Uterus (tissue), 4 donors: ENCODE data around the gene MYBPC2. TPM values are rescaled to one million over a fixed set of nuclear protein-coding genes. Genes with fewer than 3 reads are reported as not detected.

Source experiments
- DNase-seq, 2 donors: peaks; one replicate each; pipeline ENCODE4 v3.0.0-alpha.2; 2019 to 2020
- H3K27ac ChIP-seq, 2 donors: fragments of 200-600 bp; sonication (generic); 1 replicate in 1 of 2; 2 replicates in 1 of 2; pipeline ENCODE4 v1.5.1; 2016 to 2018
- H3K27me3 ChIP-seq, 2 donors: fragments of 200-600 bp; sonication (generic); one replicate each; pipeline ENCODE4 v1.5.1; 2018 to 2019; ENCODE audit warnings: control low read depth in 1 of 2
- H3K36me3 ChIP-seq, 2 donors: fragments of 200-600 bp; sonication (generic); one replicate each; pipeline ENCODE4 v1.5.1; 2019; ENCODE audit warnings: control low read depth in 1 of 2
- H3K4me1 ChIP-seq, 2 donors: fragments of 200-600 bp; sonication (generic); one replicate each; pipeline ENCODE4 v1.5.1; 2018 to 2019; ENCODE audit warnings: control low read depth in 1 of 2
- H3K4me3 ChIP-seq, 2 donors: fragments of 200-600 bp; sonication (generic); 1 replicate in 1 of 2; 2 replicates in 1 of 2; pipeline ENCODE4 v1.5.1; 2018 to 2019; ENCODE audit warnings: mild to moderate bottlenecking in 1 of 2
- H3K9me3 ChIP-seq, 2 donors: fragments of 200-600 bp; sonication (generic); one replicate each; pipeline ENCODE4 v1.5.1; 2019; ENCODE audit warnings: control low read depth in 1 of 2
- CTCF ChIP-seq, 4 experiments: fragments of 200-600 bp in 2 of 4; fragments of 450-650 bp in 2 of 4; sonication (generic) in 2 of 4; IDR thresholded peaks; one replicate each; pipeline ENCODE4 v1.5.1; 2016 to 2019; ENCODE audit warnings: antibody characterized with exemption in 4 of 4, mild to moderate bottlenecking in 2 of 4, moderate library complexity in 1 of 4
- POLR2A ChIP-seq, 2 donors: fragments of 450-650 bp; IDR thresholded peaks; one replicate each; pipeline ENCODE4 v1.6.1; 2016; ENCODE audit warnings: antibody characterized with exemption in 2 of 2, mild to moderate bottlenecking in 1 of 2, moderate library complexity in 1 of 2
- intact Hi-C: fragments of 100-400 bp; cut with DNase I; formaldehyde crosslinking; loops from one replicate; pipeline ENCODE4 v1.15.1; 2023; ENCODE audit warnings: low total_unique reads
- total RNA-seq, 4 donors: library from RNA; depleted of rRNA in 3 of 4; stranded (reverse); fragments of >200 nt in 3 of 4; gene quantifications; one replicate each; pipeline versions ENCODE4 v1.1.0 to v1.2.4, GENCODE V29; 2014 to 2023
- donor health status: DM: yes; HTN: yes; CAD: no.

MYBPC2 gene
- total RNA-seq, 4 donors from 2014 or later, result 0.24 to 0.28 TPM; not detected in 2

- no peak for TF ChIP-seq POLR2A (IDR thresholded peaks at IDR 0.05)
- no peak for TF ChIP-seq CTCF (IDR thresholded peaks at IDR 0.05)
- Histone ChIP-seq H3K4me1 (no peaks in the 10 kb centered on the region), H3K9me3 (no peaks in the 10 kb centered on the region), H3K27ac (no peak overlapping the region), H3K36me3 (no peaks in the 10 kb centered on the region), H3K27me3 (no peaks in the 10 kb centered on the region), H3K4me3 (no peak overlapping the region)
- intact Hi-C loops, result no loop called here
- DNase-seq, result no peak
Observed at GRCh38 chr19:50447053-50447452, 14.4 kb downstream of the MYBPC2 start.

- no peaks in the 10 kb centered on the region for H3K36me3 ChIP-seq
- H3K27me3 ChIP-seq, result no peaks in the 10 kb centered on the region
- H3K4me1 ChIP-seq, result no peaks in the 10 kb centered on the region
- no peak for TF ChIP-seq CTCF (IDR thresholded peaks at IDR 0.05)
- no peak for TF ChIP-seq POLR2A (IDR thresholded peaks at IDR 0.05)
- no peak overlapping the region for H3K27ac ChIP-seq
- intact Hi-C loops, result no loop called here
- H3K4me3 ChIP-seq, result no peak overlapping the region
- no peaks in the 10 kb centered on the region for H3K9me3 ChIP-seq
- no peak for DNase-seq
Observed at GRCh38 chr19:50447750-50448149, 15.1 kb downstream of the MYBPC2 start.

GRCh38 chr19:50449236-50449899 is 16.7 kb downstream of the MYBPC2 start:
- intact Hi-C loops, result no loop called here
- TF ChIP-seq POLR2A (IDR thresholded peaks at IDR 0.05), result no peak
- TF ChIP-seq CTCF (IDR thresholded peaks at IDR 0.05), result no peak
- Histone ChIP-seq H3K36me3 (no peaks in the 10 kb centered on the region), H3K4me1 (no peaks in the 10 kb centered on the region), H3K4me3 (no peak overlapping the region), H3K9me3 (no peaks in the 10 kb centered on the region), H3K27me3 (no peaks in the 10 kb centered on the region), H3K27ac (no peak overlapping the region)
- DNase-seq, result no peak

GRCh38 chr19:50450369-50451222 is 17.9 kb downstream of the MYBPC2 start:
- H3K27ac ChIP-seq, result no peak overlapping the region
- no peaks in the 10 kb centered on the region for H3K36me3 ChIP-seq
- no peaks in the 10 kb centered on the region for H3K27me3 ChIP-seq
- DNase-seq, result no peak
- intact Hi-C loops, result no loop called here
- no peaks in the 10 kb centered on the region for H3K9me3 ChIP-seq
- H3K4me1 ChIP-seq, result no peaks in the 10 kb centered on the region
- TF ChIP-seq POLR2A (IDR thresholded peaks at IDR 0.05) (no peak), CTCF (IDR thresholded peaks at IDR 0.05) (no peak)
- no peak overlapping the region for H3K4me3 ChIP-seq

GRCh38 chr19:50451223-50451534 is 18.5 kb downstream of the MYBPC2 start:
- Histone ChIP-seq H3K27ac (no peak overlapping the region), H3K4me1 (no peaks in the 10 kb centered on the region), H3K4me3 (no peak overlapping the region), H3K9me3 (no peaks in the 10 kb centered on the region), H3K27me3 (no peaks in the 10 kb centered on the region), H3K36me3 (no peaks in the 10 kb centered on the region)
- TF ChIP-seq CTCF (IDR thresholded peaks at IDR 0.05), result no peak
- no peak for TF ChIP-seq POLR2A (IDR thresholded peaks at IDR 0.05)
- DNase-seq, result no peak
- intact Hi-C loops, result no loop called here
